H7 (cell line): Measurements from ENCODE around the gene RCAN2. TPM values are rescaled to one million over a fixed set of nuclear protein-coding genes. Genes with fewer than 3 reads are reported as not detected.

Experiments used
- DNase-seq: peaks from one replicate; pipeline ENCODE4 v3.0.0; 2012
- H3K27me3 ChIP-seq: 2 replicates; pipeline ENCODE4 v1.6.0; 2011; ENCODE audit warnings: mild to moderate bottlenecking, low read length; ENCODE audit not compliant: control insufficient read depth, insufficient read depth
- H3K36me3 ChIP-seq: replicated peaks from 2 replicates; pipeline ENCODE4 v1.5.1; 2011; ENCODE audit warnings: low read length; ENCODE audit not compliant: control insufficient read depth, insufficient read depth
- H3K4me3 ChIP-seq: 2 replicates; pipeline ENCODE4 v1.5.1; 2011; ENCODE audit warnings: low read depth, mild to moderate bottlenecking, control low read depth, low read length, moderate library complexity; ENCODE audit not compliant: insufficient read depth
- total RNA-seq: library from RNA; depleted of rRNA; stranded (reverse); fragments of >200 nt; shearing (Covaris generic); gene quantifications from 2 replicates; pipeline ENCODE4 v1.2.3, GENCODE V29; 2014

The RCAN2 gene
- total RNA-seq, 1 experiment from 2014 or later: 2.8 TPM

DNA sequence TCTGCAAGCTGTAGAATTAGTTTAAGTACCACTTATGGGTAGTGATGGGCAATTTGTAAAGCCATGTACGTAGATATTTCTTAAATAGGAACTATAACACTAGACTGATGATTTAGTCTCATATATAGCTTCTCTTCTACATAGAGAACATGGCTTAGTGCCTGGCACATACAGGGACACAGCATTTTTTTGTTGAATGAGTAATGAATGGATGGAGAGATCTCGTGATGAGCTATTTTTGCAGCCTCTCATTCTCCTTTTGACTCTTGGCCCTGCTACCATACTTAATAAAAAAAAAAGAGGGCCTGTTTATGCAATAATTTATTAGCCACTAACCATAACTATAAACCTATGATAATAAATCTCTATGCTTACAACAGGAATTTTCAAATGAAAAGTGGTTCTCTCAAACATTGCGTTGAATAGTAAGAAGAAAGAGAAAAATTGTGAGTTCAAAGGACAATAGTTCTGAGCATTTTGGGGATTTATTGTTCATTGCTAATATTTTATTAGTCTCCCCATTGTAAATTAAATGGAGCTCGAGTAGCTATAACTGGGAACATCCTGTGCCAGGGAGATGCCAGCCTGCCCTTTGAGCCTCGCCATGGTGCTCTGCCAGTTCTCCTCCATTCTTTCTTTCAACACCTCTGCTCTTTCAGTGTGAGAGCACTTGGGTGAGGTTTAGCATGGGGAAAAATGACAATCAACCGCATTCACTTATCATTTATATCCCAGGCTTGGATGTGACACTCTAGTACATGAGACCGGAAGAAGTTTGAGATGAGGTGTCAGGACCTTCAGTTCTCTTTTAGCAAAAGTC, 14.7 kb upstream of the RCAN2 start:
- Histone ChIP-seq H3K36me3 (no peaks in the 10 kb centered on the region), H3K4me3 (no peak overlapping the region), H3K27me3 (no peaks in the 10 kb centered on the region)
- no peak for DNase-seq

DNA sequence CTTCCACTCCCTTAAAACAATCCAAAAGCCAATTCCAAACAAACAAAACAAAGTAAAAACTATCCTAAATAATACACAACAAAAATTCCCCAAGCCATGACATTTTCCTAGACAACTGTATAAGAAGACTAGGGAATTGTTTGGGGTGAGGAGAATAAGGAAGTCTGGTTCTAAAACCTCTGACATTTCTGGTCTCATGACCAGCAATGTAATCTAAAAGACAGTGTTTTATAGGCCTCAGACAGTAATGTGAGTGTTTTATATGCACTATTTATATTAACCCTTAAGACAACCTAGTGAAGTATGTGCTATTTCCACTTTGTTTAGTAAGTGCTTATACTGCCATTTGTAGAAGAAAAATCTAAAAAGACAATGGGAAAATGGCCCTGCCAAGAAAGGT, 13.0 kb upstream of the RCAN2 start:
- no peak overlapping the region for H3K4me3 ChIP-seq
- H3K27me3 ChIP-seq: no peaks in the 10 kb centered on the region
- no peaks in the 10 kb centered on the region for H3K36me3 ChIP-seq
- no peak for DNase-seq

DNA sequence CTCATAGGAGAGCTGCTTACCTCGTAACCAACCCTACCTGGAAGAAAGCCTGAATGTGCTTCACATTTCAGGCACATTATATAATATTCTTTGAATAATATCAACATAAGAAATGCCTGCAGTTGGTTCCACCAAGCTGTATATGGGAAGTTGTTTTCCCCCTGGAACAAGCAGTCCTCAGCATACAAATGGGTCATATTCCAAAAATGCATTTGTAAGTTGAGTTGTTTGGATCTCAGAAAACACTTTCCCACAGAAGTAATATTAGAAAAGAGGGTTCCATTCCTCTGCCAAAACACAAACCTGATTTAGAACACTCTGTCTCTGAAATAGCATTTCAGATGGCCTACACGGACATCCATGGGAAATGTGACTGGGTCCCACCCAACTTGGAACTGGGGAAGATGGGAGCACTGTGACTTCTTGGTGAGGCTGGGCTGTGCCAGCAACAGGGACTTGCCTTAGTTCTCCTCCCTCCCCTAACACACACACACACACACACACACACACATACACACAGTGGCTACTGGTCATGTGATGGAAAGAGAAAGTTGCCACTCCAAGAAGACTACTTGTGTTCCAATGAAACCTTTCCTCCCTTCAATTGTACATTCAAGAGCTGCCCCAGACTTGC, 11.4 kb upstream of the RCAN2 start:
- H3K36me3 ChIP-seq: no peaks in the 10 kb centered on the region
- no peak for DNase-seq
- H3K4me3 ChIP-seq: no peak overlapping the region
- no peaks in the 10 kb centered on the region for H3K27me3 ChIP-seq

- Histone ChIP-seq H3K4me3 (no peak overlapping the region), H3K36me3 (no peaks in the 10 kb centered on the region), H3K27me3 (no peaks in the 10 kb centered on the region)
- DNase-seq: no peak
Observed at GRCh38 chr6:46501136-46502089, 10.2 kb upstream of the RCAN2 start.

- no peak for DNase-seq
- Histone ChIP-seq H3K27me3 (no peaks in the 10 kb centered on the region), H3K4me3 (no peak overlapping the region), H3K36me3 (no peaks in the 10 kb centered on the region)
Observed at GRCh38 chr6:46500382-46500781, 9.1 kb upstream of the RCAN2 start.

DNA sequence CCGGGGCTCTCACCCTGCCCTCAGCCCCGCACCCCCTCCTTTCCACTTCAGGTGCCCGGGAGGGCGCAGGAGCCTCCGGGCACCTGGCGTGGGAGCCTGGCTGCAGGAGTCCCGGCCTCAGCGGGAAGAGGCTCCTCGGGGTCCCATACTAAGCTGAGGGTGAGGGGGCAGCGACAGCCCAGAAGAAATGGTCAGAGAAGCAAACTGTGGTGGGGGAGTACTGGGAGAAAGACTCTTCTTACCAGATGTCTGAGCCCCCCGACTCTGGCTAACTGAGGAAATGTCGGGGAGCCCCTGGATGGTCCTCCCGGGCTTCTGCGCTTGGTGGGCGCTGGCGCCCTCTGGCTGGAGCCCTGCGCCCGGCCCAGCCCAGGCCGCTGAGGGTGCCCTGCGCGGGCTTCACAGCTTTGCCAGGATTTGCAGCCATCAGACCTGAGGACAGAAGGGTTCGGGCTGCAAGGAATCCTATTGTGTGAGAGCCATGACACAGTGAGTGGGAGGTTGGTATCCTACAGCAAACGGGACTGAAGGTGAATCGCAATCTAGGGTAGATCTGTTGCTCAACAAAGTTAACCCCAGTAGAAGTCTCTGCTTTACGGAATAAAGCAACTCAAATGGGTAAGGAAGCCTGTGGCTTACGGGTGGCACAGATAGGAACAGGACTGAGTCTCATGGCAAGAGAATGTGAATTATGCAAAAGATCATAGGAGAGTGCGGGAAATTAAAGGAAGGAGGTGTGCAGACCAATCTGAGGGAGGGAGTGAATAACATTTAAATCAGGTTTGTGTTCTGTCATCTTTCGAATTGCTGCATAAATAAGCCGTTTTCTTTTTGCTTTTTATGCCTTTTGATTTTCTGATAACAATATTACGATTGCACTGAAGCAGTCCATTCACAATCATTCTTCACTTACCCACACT, 639 bp upstream of the RCAN2 start:
- H3K36me3 ChIP-seq: no peaks in the 10 kb centered on the region
- peaks cover 20% of the 10 kb centered on the region for H3K27me3 ChIP-seq
- peak; percentile 81 for DNase-seq
- H3K4me3 ChIP-seq: peak overlapping the region; percentile 68

GRCh38 chr6:46490425-46491200, 636 bp downstream of the RCAN2 start:
- no peaks in the 10 kb centered on the region for H3K36me3 ChIP-seq
- peaks cover 20% of the 10 kb centered on the region for H3K27me3 ChIP-seq
- H3K4me3 ChIP-seq: peak overlapping the region; percentile 68
- DNase-seq: peak; percentile 85

GRCh38 chr6:46486181-46486580, 5.1 kb downstream of the RCAN2 start:
- H3K4me3 ChIP-seq: no peak overlapping the region
- H3K27me3 ChIP-seq: peaks cover 12% of the 10 kb centered on the region
- DNase-seq: no peak
- no peaks in the 10 kb centered on the region for H3K36me3 ChIP-seq

GRCh38 chr6:46484081-46484820, 7.0 kb downstream of the RCAN2 start:
- Histone ChIP-seq H3K27me3 (peaks cover 3% of the 10 kb centered on the region; the same call in 1 of the 2 replicates), H3K4me3 (no peak overlapping the region), H3K36me3 (no peaks in the 10 kb centered on the region)
- DNase-seq: no peak

- Histone ChIP-seq H3K4me3 (no peak overlapping the region), H3K36me3 (no peaks in the 10 kb centered on the region), H3K27me3 (no peaks in the 10 kb centered on the region)
- DNase-seq: no peak
Observed at GRCh38 chr6:46476301-46476700, 14.9 kb downstream of the RCAN2 start.

- H3K4me3 ChIP-seq: no peak overlapping the region
- no peaks in the 10 kb centered on the region for H3K27me3 ChIP-seq
- DNase-seq: no peak
- no peaks in the 10 kb centered on the region for H3K36me3 ChIP-seq
Observed at GRCh38 chr6:46473881-46474280, 17.4 kb downstream of the RCAN2 start.

- no peaks in the 10 kb centered on the region for H3K27me3 ChIP-seq
- no peaks in the 10 kb centered on the region for H3K36me3 ChIP-seq
- no peak for DNase-seq
- H3K4me3 ChIP-seq: no peak overlapping the region
Observed at GRCh38 chr6:46472243-46472642, 19.0 kb downstream of the RCAN2 start.

GRCh38 chr6:46469021-46469420, 22.2 kb downstream of the RCAN2 start:
- DNase-seq: no peak
- H3K4me3 ChIP-seq: no peak overlapping the region
- no peaks in the 10 kb centered on the region for H3K36me3 ChIP-seq
- no peaks in the 10 kb centered on the region for H3K27me3 ChIP-seq
